ENCODE data around the gene GPR158.
"Not testable (repeated sequence)": the region's sequence is repeated elsewhere in the genome, so short reads cannot be mapped to it uniquely, and the experiment has no call there.

Gene GPR158

GRCh38 chr10:25174461-25175230, at the start of gene GPR158:
TSS of gene GPR158 (plus strand) at chr10:25175001. CDS start at chr10:25175421, 420 bp downstream.
- peak; percentile 14 to 18 for DNase-seq

- no peak for DNase-seq
These were observed 49.6 kb upstream of the GPR158 start for GRCh38 chr10:25125201-25125611.

GRCh38 chr10:25129592-25129991, 45.2 kb upstream of the GPR158 start:
- no peak for DNase-seq

- DNase-seq, result no peak
These were observed 43.9 kb upstream of the GPR158 start for GRCh38 chr10:25130906-25131305.

- no peak for DNase-seq
These were observed 32.5 kb upstream of the GPR158 start for GRCh38 chr10:25142116-25142864.

GRCh38 chr10:25157650-25158049, 17.2 kb upstream of the GPR158 start:
- DNase-seq, result no peak

GRCh38 chr10:25159591-25159990, 15.2 kb upstream of the GPR158 start:
- DNase-seq, result no peak

- no peak for DNase-seq
These were observed 12.4 kb upstream of the GPR158 start for GRCh38 chr10:25162391-25162790.

- DNase-seq, result not testable (repeated sequence)
These were observed 11.3 kb upstream of the GPR158 start for GRCh38 chr10:25163464-25163863.

GRCh38 chr10:25169740-25170139, 5.1 kb upstream of the GPR158 start:
- no peak for DNase-seq

GRCh38 chr10:25170627-25171026, 4.2 kb upstream of the GPR158 start:
- DNase-seq, result no peak

- DNase-seq, result no peak
These were observed 973 bp downstream of the GPR158 start for GRCh38 chr10:25175527-25176420.

GRCh38 chr10:25176421-25176968, 1.7 kb downstream of the GPR158 start:
- no peak for DNase-seq

GRCh38 chr10:25177093-25177753, 2.4 kb downstream of the GPR158 start:
- DNase-seq, result no peak

GRCh38 chr10:25177754-25178135, 2.9 kb downstream of the GPR158 start:
- no peak for DNase-seq

GRCh38 chr10:25178411-25178810, 3.6 kb downstream of the GPR158 start:
- DNase-seq, result no peak

GRCh38 chr10:25180801-25181200, 6.0 kb downstream of the GPR158 start:
- DNase-seq, result no peak

GRCh38 chr10:25182636-25183035, 7.8 kb downstream of the GPR158 start:
- no peak for DNase-seq

GRCh38 chr10:25191162-25191895, 16.5 kb downstream of the GPR158 start:
- no peak for DNase-seq

GRCh38 chr10:25198151-25198550, 23.4 kb downstream of the GPR158 start:
- no peak for DNase-seq

- DNase-seq, result no peak
These were observed 32.1 kb downstream of the GPR158 start for GRCh38 chr10:25206693-25207414.

All from activated CD4-positive, alpha-beta T cell treated with anti-CD3 and anti-CD28 coated beads, Interleukin-2, amount 50 U/mL, for 4 hours (primary cell).